Smooth muscle cell of trachea (primary cell): Measurements from ENCODE around the gene OR52E4. TPM values are rescaled to one million over a fixed set of nuclear protein-coding genes. Genes with fewer than 3 reads are reported as not detected.

Source experiments
- total RNA-seq: library from RNA; depleted of rRNA; stranded (reverse); fragments of >200 nt; gene quantifications from 2 replicates; pipeline ENCODE4 v1.2.1, GENCODE V29; 2014

The OR52E4 gene
- not detected in 2 replicates for total RNA-seq

DNA sequence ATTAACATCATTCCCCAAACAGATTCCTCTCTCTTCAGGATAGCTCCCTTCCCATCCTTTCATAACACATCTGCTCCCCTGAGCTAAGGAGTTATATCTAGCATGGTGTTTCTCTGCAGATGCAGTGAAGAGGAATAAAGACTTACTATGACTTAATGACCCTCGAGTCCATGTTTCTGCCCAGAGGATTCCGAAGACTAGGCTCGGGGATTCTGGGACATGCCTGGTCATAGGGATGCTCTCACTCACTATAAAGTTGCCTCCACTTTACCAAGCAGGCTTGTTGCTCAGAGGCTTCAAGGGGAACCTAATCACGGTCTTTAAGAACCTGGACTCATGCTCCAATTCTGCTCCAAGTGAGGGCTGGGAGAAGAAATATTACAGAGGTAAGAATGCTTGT is at the start of gene OR52E4:
OR52E4 (plus strand) TSS at position 301 of the 400 bp plus-strand sequence. CDS start 3,664 bp downstream, outside the sequence.

DNA sequence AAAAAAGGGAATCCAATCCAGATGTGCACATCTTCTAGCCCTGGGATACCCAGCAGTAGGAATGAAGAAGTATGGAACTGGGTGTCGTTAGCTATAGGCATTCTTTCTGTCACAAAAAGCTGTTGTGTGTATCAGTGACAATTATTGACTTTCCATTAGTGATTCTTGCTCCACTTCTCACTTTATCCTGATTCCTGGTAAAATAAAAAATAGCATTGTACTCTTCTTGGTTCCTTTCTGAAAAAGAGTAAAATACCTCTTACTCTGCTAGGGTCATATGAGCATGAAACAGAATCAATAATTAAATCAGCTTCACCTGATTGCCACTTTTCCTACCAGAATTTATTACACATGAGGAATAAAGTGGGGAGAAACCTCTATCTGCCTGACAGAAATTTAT is 38.6 kb upstream of the OR52E4 start, which contains the start of gene OR52E6:
OR52E6 (minus strand) TSS at position 101 of the 400 bp plus-strand sequence; CDS start at position 101, 0 bp downstream.

DNA sequence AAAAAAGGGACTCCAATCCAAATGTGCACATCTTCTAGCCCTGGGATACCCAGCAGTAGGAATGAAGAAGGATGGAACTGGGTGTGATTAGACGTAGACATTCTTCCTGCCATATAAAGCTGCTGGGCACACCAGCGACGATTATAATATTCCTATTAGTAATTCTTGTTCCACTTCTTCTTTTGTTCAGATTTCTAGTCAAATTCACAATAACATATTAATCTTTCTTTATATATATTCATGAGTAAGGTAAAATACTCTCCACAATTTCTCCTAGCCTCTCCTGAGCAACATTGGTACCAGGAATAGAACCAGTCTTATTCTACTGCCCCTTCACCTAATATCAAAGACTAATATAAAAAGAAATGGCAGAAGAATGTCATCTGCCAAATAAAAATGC is 22.8 kb upstream of the OR52E4 start, which contains the start of gene OR52E8:
OR52E8 (minus strand) TSS at position 101 of the 400 bp plus-strand sequence; CDS start at position 101, 0 bp downstream.

DNA sequence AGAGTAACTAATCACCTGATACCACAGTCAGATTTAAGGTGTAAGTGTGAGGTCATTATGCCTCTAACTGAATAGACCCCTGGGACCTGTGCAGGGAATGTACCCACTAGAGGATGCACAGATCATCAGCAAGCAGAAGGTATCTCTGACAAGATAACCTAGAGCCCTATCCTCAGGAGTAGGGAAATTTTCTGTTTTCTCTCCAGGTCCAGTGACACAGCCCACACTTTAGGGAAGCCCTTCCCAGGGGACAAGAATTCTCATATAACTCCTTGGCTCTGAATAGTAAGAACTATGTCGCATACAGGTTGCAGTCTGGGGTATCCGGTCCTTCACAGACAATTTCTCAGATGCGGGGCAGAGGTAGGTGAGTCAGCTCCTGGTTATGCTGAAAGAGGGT is 12.5 kb downstream of the OR52E4 start, which contains the start of gene OR52E5:
OR52E5 (plus strand) TSS at position 301 of the 400 bp plus-strand sequence. CDS start 7,569 bp downstream, outside the sequence.

Other genes with a start within 250 kb of the OR52E4 start
- 40.5 and 42.0 TPM in 2 replicates for gene TRIM5, start 195.6 kb upstream of the OR52E4 start, total RNA-seq
- 119 and 179 TPM in 2 replicates for gene TRIM22, start 190.8 kb upstream of the OR52E4 start, total RNA-seq
- gene OR56B1, start 144.2 kb upstream of the OR52E4 start, total RNA-seq = not detected in 2 replicates
- gene OR52N4, start 126.4 kb upstream of the OR52E4 start, total RNA-seq = not detected in 2 replicates
- gene OR52N5, start 97.3 kb upstream of the OR52E4 start, total RNA-seq = not detected in 2 replicates
- not detected in 2 replicates for gene OR52N1, start 89.4 kb upstream of the OR52E4 start, total RNA-seq
- not detected in 2 replicates for gene OR52N2, start 71.7 kb upstream of the OR52E4 start, total RNA-seq
- gene OR52E6, start 38.7 kb upstream of the OR52E4 start, total RNA-seq = not detected in 2 replicates
- not detected in 2 replicates for gene OR52E8, start 22.9 kb upstream of the OR52E4 start, total RNA-seq
- gene OR52E5, start 12.6 kb downstream of the OR52E4 start, total RNA-seq = not detected in 2 replicates
- gene OR56A3, start 61.6 kb downstream of the OR52E4 start, total RNA-seq = not detected in 2 replicates
- gene OR56A5, start 87.9 kb downstream of the OR52E4 start, total RNA-seq = not detected in 2 replicates
- not detected in 2 replicates for gene OR52L1, start 106.4 kb downstream of the OR52E4 start, total RNA-seq
- not detected in 2 replicates for gene OR56A4, start 126.3 kb downstream of the OR52E4 start, total RNA-seq
- gene OR56A1, start 150.1 kb downstream of the OR52E4 start, total RNA-seq = under 0.01 TPM in 1 of 2 replicates, not detected in the other
- gene OR56B4, start 227.1 kb downstream of the OR52E4 start, total RNA-seq = not detected in 2 replicates